ENCODE data around the gene UCP3. TPM values are rescaled to one million over a fixed set of nuclear protein-coding genes. Genes with fewer than 3 reads are reported as not detected.

UCP3 gene
- total and polyA plus RNA-seq, 11 donors, result 0.50 to 8.3 (median 1.7) TPM

DNA sequence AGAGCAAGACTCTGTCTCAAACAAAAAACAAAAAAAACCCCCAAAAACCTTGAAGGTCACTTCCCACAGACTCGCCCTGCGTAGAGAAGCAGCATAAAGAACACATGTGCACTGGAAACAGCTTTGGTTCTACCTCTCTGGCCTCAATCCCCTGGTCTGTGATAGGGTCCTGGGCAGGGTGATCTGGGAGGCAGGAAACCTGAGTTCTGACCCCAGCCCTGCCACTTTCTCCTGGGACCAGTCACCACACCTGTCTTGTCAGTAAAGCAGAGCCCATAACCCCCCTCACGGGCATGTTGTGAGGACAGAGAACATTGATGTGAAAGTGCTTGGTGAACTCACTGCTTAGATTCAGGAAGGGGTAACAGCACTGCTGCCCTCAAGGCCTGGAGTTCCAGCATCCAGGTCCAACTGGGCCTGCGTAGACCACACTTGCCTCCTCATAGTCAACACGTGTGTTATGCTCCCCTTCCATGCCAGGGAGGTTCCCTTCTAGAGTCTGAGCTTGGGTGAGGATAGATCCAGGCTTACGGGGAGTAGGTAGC is 37.6 kb downstream of the UCP3 start:
- peak overlapping the region in 1 of 12 donors; percentile 9 for H3K27ac ChIP-seq
- H3K4me1 ChIP-seq, result peaks cover 0 to 32% (median 6%) of the 10 kb centered on the region in 12 donors
- intact Hi-C loops (cut with DNase I), result no loop called here
- no peaks in the 10 kb centered on the region for H3K9me3 ChIP-seq
- no peaks in the 10 kb centered on the region for H3K27me3 ChIP-seq
- no peak overlapping the region for H3K4me3 ChIP-seq
- H3K36me3 ChIP-seq, result peaks cover 0 to 20% (median 4%) of the 10 kb centered on the region in 9 donors
- DNase-seq, result no peak
- TF ChIP-seq POLR2A (IDR thresholded peaks at IDR 0.05), result no peak
- TF ChIP-seq, protein P1, sequence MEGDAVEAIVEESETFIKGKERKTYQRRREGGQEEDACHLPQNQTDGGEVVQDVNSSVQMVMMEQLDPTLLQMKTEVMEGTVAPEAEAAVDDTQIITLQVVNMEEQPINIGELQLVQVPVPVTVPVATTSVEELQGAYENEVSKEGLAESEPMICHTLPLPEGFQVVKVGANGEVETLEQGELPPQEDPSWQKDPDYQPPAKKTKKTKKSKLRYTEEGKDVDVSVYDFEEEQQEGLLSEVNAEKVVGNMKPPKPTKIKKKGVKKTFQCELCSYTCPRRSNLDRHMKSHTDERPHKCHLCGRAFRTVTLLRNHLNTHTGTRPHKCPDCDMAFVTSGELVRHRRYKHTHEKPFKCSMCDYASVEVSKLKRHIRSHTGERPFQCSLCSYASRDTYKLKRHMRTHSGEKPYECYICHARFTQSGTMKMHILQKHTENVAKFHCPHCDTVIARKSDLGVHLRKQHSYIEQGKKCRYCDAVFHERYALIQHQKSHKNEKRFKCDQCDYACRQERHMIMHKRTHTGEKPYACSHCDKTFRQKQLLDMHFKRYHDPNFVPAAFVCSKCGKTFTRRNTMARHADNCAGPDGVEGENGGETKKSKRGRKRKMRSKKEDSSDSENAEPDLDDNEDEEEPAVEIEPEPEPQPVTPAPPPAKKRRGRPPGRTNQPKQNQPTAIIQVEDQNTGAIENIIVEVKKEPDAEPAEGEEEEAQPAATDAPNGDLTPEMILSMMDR (IDR thresholded peaks at IDR 0.05), result no peak
- 78 to 93% (median 87%) methylated on average over 6 of the region's 6 CpGs for WGBS, 4 donors
- ATAC-seq, result no peak

DNA sequence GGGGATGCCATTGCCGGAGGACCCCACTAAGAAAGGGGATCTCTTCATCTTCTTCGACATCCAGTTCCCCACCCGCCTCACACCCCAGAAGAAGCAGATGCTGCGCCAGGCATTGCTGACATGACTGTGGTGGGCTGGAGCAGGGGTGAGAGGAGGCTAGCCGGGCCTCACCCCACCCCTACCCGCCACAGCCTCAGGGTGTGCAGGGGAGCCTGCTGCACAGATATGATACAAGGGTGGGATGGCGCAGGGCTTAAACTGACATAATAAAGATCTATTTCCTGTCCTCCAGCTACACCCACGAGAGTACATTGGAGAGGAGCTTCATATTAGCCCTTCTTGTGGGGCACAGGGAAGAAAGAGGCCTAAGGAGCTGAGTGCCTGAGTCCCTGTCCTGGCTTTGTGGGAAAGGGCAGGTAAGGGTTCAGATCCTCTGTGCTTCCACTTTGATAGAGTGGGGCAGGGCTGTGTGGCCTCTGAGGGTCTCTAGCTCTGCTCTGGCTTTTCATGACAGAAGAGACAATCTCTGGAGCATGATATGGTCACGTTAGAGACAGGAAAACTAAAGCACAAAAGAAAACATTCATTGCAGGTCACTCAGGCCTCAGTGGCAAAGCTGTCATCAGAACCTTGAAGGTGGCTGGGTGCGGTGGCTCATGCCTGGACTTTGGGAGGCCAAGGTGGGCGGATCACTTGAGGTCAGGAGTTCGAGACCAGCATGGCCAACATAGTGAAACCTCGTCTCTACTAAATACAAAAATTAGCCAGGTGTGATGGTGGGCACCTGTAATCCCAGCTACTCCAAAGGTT is 38.7 kb downstream of the UCP3 start:
- intact Hi-C loops (cut with DNase I), result loop anchor here in 7 of 10 donors (5.0 to 10.0 kb wide), 7 partner anchors 45 to 475 kb away; no protein-coding TSS in a partner anchor
- DNase-seq (no peak), ATAC-seq (no peak)
- Histone ChIP-seq H3K4me1 (peaks cover 0 to 22% (median 6%) of the 10 kb centered on the region in 12 donors), H3K9me3 (no peaks in the 10 kb centered on the region), H3K27ac (peak overlapping the region in 1 of 12 donors; percentile 38), H3K27me3 (no peaks in the 10 kb centered on the region), H3K36me3 (peaks cover 0 to 10% (median 0%) of the 10 kb centered on the region in 9 donors), H3K4me3 (no peak overlapping the region)
- TF ChIP-seq, protein P1 (IDR thresholded peaks at IDR 0.05), result no peak
- no peak for TF ChIP-seq POLR2A (IDR thresholded peaks at IDR 0.05)
- 82 to 85% (median 84%) methylated on average over 13 of the region's 13 CpGs for WGBS, 4 donors

DNA sequence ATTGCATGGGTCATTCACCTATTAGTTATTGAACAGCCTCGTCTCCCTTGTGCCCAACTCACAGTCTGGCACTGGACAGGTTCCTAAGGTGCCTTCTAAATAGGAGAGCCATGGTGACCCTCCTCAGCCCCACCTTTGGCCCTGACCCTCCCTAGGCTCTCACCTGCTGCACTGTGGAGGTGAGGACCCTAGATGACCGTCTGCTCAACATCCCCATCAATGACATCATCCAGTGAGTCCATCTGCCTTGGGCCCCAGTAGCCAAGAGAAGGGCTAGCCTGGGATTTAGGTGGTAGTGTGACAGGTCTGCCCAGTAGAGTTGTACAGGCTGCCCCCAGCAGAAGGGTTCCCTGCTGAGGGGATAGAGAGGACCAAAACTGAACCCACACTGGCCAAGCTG is 39.8 kb downstream of the UCP3 start:
- no peak for DNase-seq

More for the DNA sequence above, 39.8 kb downstream of the UCP3 start:
- H3K27ac ChIP-seq, result no peak overlapping the region
- intact Hi-C loops (cut with DNase I), result loop anchor here in 7 of 10 donors (5.0 to 10.0 kb wide), 7 partner anchors 46 to 476 kb away; no protein-coding TSS in a partner anchor
- no peaks in the 10 kb centered on the region for H3K27me3 ChIP-seq
- ATAC-seq, result no peak
- H3K4me3 ChIP-seq, result no peak overlapping the region
- no peaks in the 10 kb centered on the region for H3K9me3 ChIP-seq
- no peaks in the 10 kb centered on the region for H3K36me3 ChIP-seq
- WGBS, 4 donors, result 79 to 92% (median 85%) methylated on average over 2 of the region's 2 CpGs
- H3K4me1 ChIP-seq, result peaks cover 0 to 21% (median 5%) of the 10 kb centered on the region in 12 donors
- TF ChIP-seq POLR2A (IDR thresholded peaks at IDR 0.05), result no peak
- TF ChIP-seq, protein P1 (IDR thresholded peaks at IDR 0.05), result no peak
